ENCODE data around the gene RSPH6A.

- TF ChIP-seq, protein P1, sequence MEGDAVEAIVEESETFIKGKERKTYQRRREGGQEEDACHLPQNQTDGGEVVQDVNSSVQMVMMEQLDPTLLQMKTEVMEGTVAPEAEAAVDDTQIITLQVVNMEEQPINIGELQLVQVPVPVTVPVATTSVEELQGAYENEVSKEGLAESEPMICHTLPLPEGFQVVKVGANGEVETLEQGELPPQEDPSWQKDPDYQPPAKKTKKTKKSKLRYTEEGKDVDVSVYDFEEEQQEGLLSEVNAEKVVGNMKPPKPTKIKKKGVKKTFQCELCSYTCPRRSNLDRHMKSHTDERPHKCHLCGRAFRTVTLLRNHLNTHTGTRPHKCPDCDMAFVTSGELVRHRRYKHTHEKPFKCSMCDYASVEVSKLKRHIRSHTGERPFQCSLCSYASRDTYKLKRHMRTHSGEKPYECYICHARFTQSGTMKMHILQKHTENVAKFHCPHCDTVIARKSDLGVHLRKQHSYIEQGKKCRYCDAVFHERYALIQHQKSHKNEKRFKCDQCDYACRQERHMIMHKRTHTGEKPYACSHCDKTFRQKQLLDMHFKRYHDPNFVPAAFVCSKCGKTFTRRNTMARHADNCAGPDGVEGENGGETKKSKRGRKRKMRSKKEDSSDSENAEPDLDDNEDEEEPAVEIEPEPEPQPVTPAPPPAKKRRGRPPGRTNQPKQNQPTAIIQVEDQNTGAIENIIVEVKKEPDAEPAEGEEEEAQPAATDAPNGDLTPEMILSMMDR (IDR thresholded peaks at IDR 0.05) = no peak
- TF ChIP-seq EP300 (IDR thresholded peaks at IDR 0.05) (no peak), POLR2AphosphoS5 (IDR thresholded peaks at IDR 0.05) (no peak)
These were observed 52.1 kb downstream of the RSPH6A start for GRCh38 chr19:45762870-45763631.

Measured in suprapubic skin (tissue), 4 donors.